Loucy (cell line): Measurements from ENCODE around the gene SNCAIP.

ENCODE experiments used
- H2AFZ ChIP-seq: fragments of 200-600 bp; sonication (generic); 2 replicates; pipeline ENCODE4 v1.6.0; 2016; ENCODE audit warnings: antibody characterized with exemption, mild to moderate bottlenecking, low read length, moderate library complexity
- H3F3A ChIP-seq: fragments of 200-600 bp; 2 replicates; pipeline ENCODE4 v1.6.0; 2016; ENCODE audit warnings: antibody characterized with exemption, low read depth, mild to moderate bottlenecking
- H3K27me3 ChIP-seq: fragments of 200-600 bp; sonication (generic); 2 replicates; pipeline ENCODE4 v1.6.1; 2014; ENCODE audit warnings: low read length, mild to moderate bottlenecking; ENCODE audit not compliant: insufficient read depth, poor library complexity, severe bottlenecking
- H3K36me3 ChIP-seq: fragments of 200-600 bp; sonication (generic); 2 replicates; pipeline ENCODE4 v1.6.1; 2016; ENCODE audit warnings: low read length; ENCODE audit not compliant: insufficient read depth
- H3K4me1 ChIP-seq: fragments of 200-600 bp; sonication (generic); 2 replicates; pipeline ENCODE4 v1.5.1; 2014; ENCODE audit warnings: low read length, mild to moderate bottlenecking; ENCODE audit not compliant: insufficient read depth, poor library complexity, severe bottlenecking
- H3K4me2 ChIP-seq: fragments of 200-600 bp; sonication (generic); 2 replicates; pipeline ENCODE4 v1.6.0; 2014; ENCODE audit warnings: antibody characterized with exemption, low read length, low read depth, mild to moderate bottlenecking; ENCODE audit not compliant: poor library complexity, severe bottlenecking
- H3K4me3 ChIP-seq: fragments of 200-600 bp; sonication (generic); 2 replicates; pipeline ENCODE4 v1.5.1; 2014; ENCODE audit warnings: low read length, mild to moderate bottlenecking, mixed read lengths; ENCODE audit not compliant: poor library complexity, severe bottlenecking
- H3K79me2 ChIP-seq: fragments of 200-600 bp; sonication (generic); 2 replicates; pipeline ENCODE4 v1.6.1; 2014; ENCODE audit warnings: low read length; ENCODE audit not compliant: insufficient read depth
- H3K9ac ChIP-seq: fragments of 200-600 bp; sonication (generic); 2 replicates; pipeline ENCODE4 v1.6.0; 2014; ENCODE audit warnings: mild to moderate bottlenecking, low read depth, low read length, moderate library complexity; ENCODE audit not compliant: poor library complexity, severe bottlenecking
- H3K9me2 ChIP-seq: fragments of 200-600 bp; sonication (generic); replicated peaks from 2 replicates; pipeline ENCODE4 v1.6.1; 2016; ENCODE audit warnings: low read depth, low read length, mixed read lengths
- H3K9me3 ChIP-seq: fragments of 200-600 bp; sonication (generic); 2 replicates; pipeline ENCODE4 v1.6.1; 2014; ENCODE audit warnings: mild to moderate bottlenecking, antibody characterized with exemption, low read length, low read depth; ENCODE audit not compliant: insufficient read depth
- H4K20me1 ChIP-seq: fragments of 200-600 bp; sonication (generic); 2 replicates; pipeline ENCODE4 v1.6.0; 2014; ENCODE audit warnings: antibody characterized with exemption, low read length, mild to moderate bottlenecking; ENCODE audit not compliant: insufficient read depth, poor library complexity, severe bottlenecking
- CTCF ChIP-seq: fragments of 200-600 bp; sonication (generic); conservative IDR thresholded peaks from 2 replicates; pipeline ENCODE4 v1.5.1; 2014; ENCODE audit warnings: mild to moderate bottlenecking, antibody characterized with exemption, low read length
- EZH2phosphoT487 ChIP-seq: fragments of 200-600 bp; IDR thresholded peaks from 2 replicates; pipeline ENCODE4 v1.6.1; 2018; ENCODE audit warnings: antibody characterized with exemption, mild to moderate bottlenecking, moderate library complexity, borderline replicate concordance

The SNCAIP gene

GRCh38 chr5:122445070-122445469, 133.0 kb downstream of the SNCAIP start:
- Histone ChIP-seq H3K27me3 (no peaks in the 10 kb centered on the region), H3K9ac (no peak overlapping the region), H3K4me2 (no peak overlapping the region), H3K36me3 (no peaks in the 10 kb centered on the region), H2AFZ (no peak overlapping the region), H3K9me3 (no peaks in the 10 kb centered on the region), H3K4me3 (no peak overlapping the region), H4K20me1 (no peaks in the 10 kb centered on the region), H3K4me1 (no peaks in the 10 kb centered on the region), H3F3A (no peaks in the 10 kb centered on the region), H3K79me2 (no peaks in the 10 kb centered on the region), H3K9me2 (no peaks in the 10 kb centered on the region)
- no peak for TF ChIP-seq CTCF
- TF ChIP-seq EZH2phosphoT487 = no peak

- no peaks in the 10 kb centered on the region for H3F3A ChIP-seq
- no peaks in the 10 kb centered on the region for H3K4me1 ChIP-seq
- no peak overlapping the region for H3K4me2 ChIP-seq
- no peaks in the 10 kb centered on the region for H3K9me2 ChIP-seq
- no peaks in the 10 kb centered on the region for H3K79me2 ChIP-seq
- no peaks in the 10 kb centered on the region for H3K36me3 ChIP-seq
- no peak for TF ChIP-seq EZH2phosphoT487
- no peak for TF ChIP-seq CTCF
- H4K20me1 ChIP-seq = no peaks in the 10 kb centered on the region
- no peak overlapping the region for H2AFZ ChIP-seq
- H3K9ac ChIP-seq = no peak overlapping the region
- no peaks in the 10 kb centered on the region for H3K9me3 ChIP-seq
- no peaks in the 10 kb centered on the region for H3K27me3 ChIP-seq
- no peak overlapping the region for H3K4me3 ChIP-seq
These were observed 135.0 kb downstream of the SNCAIP start for GRCh38 chr5:122447072-122447471.

GRCh38 chr5:122447879-122448278, 135.8 kb downstream of the SNCAIP start:
- Histone ChIP-seq H3F3A (no peaks in the 10 kb centered on the region), H3K4me3 (no peak overlapping the region), H3K4me2 (no peak overlapping the region), H3K9ac (no peak overlapping the region), H2AFZ (no peak overlapping the region), H3K79me2 (no peaks in the 10 kb centered on the region), H3K36me3 (no peaks in the 10 kb centered on the region), H3K9me2 (no peaks in the 10 kb centered on the region), H3K4me1 (no peaks in the 10 kb centered on the region), H4K20me1 (no peaks in the 10 kb centered on the region), H3K27me3 (no peaks in the 10 kb centered on the region), H3K9me3 (no peaks in the 10 kb centered on the region)
- no peak for TF ChIP-seq CTCF
- no peak for TF ChIP-seq EZH2phosphoT487
